ENCODE data around the gene TAF4.

TAF4 gene

GRCh38 chr20:62040933-62041332 is 24.7 kb downstream of the TAF4 start:
- no peak for DNase-seq

GRCh38 chr20:62040381-62040922 is 25.2 kb downstream of the TAF4 start:
- DNase-seq = no peak

GRCh38 chr20:62039738-62040137 is 25.9 kb downstream of the TAF4 start:
- DNase-seq = no peak

- DNase-seq = no peak
These were observed 32.9 kb downstream of the TAF4 start for GRCh38 chr20:62032609-62033368.

- no peak for DNase-seq
These were observed 34.1 kb downstream of the TAF4 start for GRCh38 chr20:62031462-62032092.

- DNase-seq = no peak
These were observed 34.7 kb downstream of the TAF4 start for GRCh38 chr20:62030834-62031434.

GRCh38 chr20:62030357-62030756 is 35.3 kb downstream of the TAF4 start:
- no peak for DNase-seq

GRCh38 chr20:62029949-62030348 is 35.7 kb downstream of the TAF4 start:
- DNase-seq = no peak

GRCh38 chr20:62029296-62029695 is 36.4 kb downstream of the TAF4 start:
- DNase-seq = no peak

GRCh38 chr20:62028384-62028783 is 37.3 kb downstream of the TAF4 start:
- DNase-seq = no peak

- no peak for DNase-seq
These were observed 37.9 kb downstream of the TAF4 start for GRCh38 chr20:62027698-62028321.

- DNase-seq = no peak
These were observed 38.6 kb downstream of the TAF4 start for GRCh38 chr20:62027116-62027515.

- no peak for DNase-seq
These were observed 39.2 kb downstream of the TAF4 start for GRCh38 chr20:62026564-62026856.

GRCh38 chr20:62025832-62026563 is 39.7 kb downstream of the TAF4 start:
- no peak for DNase-seq

GRCh38 chr20:62025394-62025793 is 40.3 kb downstream of the TAF4 start:
- DNase-seq = no peak

- no peak for DNase-seq
These were observed 41.7 kb downstream of the TAF4 start for GRCh38 chr20:62023935-62024334.

GRCh38 chr20:62022575-62023139 is 43.0 kb downstream of the TAF4 start:
- DNase-seq = no peak

- no peak for DNase-seq
These were observed 43.8 kb downstream of the TAF4 start for GRCh38 chr20:62021793-62022385.

- no peak for DNase-seq
These were observed 44.6 kb downstream of the TAF4 start for GRCh38 chr20:62020935-62021701.

- no peak for DNase-seq
These were observed 45.7 kb downstream of the TAF4 start for GRCh38 chr20:62019881-62020492.

Data from NCI-H2029 (cell line).